ENCODE measurements around the gene GLI2. TPM values are rescaled to one million over a fixed set of nuclear protein-coding genes. Genes with fewer than 3 reads are reported as not detected.
A peak's percentile ranks its signal among the peaks of the same experiment; 100 is the strongest.

GLI2 gene
- total RNA-seq, 1 donor from 2014 or later, result 42.9 TPM

DNA sequence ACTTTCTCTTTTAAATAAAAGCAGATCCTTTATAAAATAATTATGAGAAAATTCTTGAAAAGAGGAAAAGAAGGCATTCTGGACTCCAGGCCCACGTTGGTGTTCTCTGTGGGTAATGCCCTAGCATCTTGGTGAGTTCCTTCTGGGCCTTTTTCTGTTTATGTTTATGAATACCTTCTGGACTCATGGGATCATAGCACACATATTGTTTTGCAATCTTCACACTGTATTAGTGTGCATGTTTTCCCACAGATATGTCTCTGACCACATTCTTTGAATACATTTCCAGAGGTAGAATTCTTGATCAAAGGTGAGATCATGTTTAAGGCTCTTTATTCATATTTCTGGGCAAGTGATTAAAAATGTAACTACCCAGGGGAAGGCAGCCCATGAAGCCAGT is 15.9 kb downstream of the GLI2 start:
- Histone ChIP-seq H3K4me1 (ENCODE audit: insufficient read depth, low read length) (peaks cover 21% of the 10 kb centered on the region), H3K9me3 (ENCODE audit: insufficient read depth, low read depth, low read length) (no peaks in the 10 kb centered on the region), H3K4me2 (ENCODE audit: low read length) (no peak overlapping the region), H3K9ac (ENCODE audit: low read length) (no peak overlapping the region), H3K4me3 (ENCODE audit: insufficient read depth, low read depth, low read length) (no peak overlapping the region), H3K36me3 (ENCODE audit: insufficient read depth, low read length) (no peaks in the 10 kb centered on the region), H2AFZ (ENCODE audit: low read depth, low read length) (no peak overlapping the region), H3K27ac (ENCODE audit: low read depth, low read length) (no peak overlapping the region), H4K20me1 (ENCODE audit: insufficient read depth, low read length) (peaks cover 50% of the 10 kb centered on the region), H3K27me3 (ENCODE audit: insufficient read depth, low read length) (no peaks in the 10 kb centered on the region), H3K79me2 (ENCODE audit: insufficient read depth, low read length) (peaks cover 98% of the 10 kb centered on the region)
- no peak for FAIRE-seq
- TF ChIP-seq EZH2 (IDR thresholded peaks at IDR 0.05; ENCODE audit: insufficient read depth, low read length), result no peak
- TF ChIP-seq, protein P1, sequence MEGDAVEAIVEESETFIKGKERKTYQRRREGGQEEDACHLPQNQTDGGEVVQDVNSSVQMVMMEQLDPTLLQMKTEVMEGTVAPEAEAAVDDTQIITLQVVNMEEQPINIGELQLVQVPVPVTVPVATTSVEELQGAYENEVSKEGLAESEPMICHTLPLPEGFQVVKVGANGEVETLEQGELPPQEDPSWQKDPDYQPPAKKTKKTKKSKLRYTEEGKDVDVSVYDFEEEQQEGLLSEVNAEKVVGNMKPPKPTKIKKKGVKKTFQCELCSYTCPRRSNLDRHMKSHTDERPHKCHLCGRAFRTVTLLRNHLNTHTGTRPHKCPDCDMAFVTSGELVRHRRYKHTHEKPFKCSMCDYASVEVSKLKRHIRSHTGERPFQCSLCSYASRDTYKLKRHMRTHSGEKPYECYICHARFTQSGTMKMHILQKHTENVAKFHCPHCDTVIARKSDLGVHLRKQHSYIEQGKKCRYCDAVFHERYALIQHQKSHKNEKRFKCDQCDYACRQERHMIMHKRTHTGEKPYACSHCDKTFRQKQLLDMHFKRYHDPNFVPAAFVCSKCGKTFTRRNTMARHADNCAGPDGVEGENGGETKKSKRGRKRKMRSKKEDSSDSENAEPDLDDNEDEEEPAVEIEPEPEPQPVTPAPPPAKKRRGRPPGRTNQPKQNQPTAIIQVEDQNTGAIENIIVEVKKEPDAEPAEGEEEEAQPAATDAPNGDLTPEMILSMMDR (IDR thresholded peaks at IDR 0.05; ENCODE audit: insufficient read depth, low read depth, low read length), result no peak
- Mint-ChIP-seq H3K36me3 (ENCODE audit: low read depth, unreplicated experiment) (peaks cover 6% of the 10 kb centered on the region), H3K27me3 (ENCODE audit: low read depth, unreplicated experiment) (no peaks in the 10 kb centered on the region), H3K27ac (ENCODE audit: unreplicated experiment) (no peak overlapping the region), H3K4me3 (ENCODE audit: unreplicated experiment) (no peak overlapping the region), H3K9me3 (ENCODE audit: unreplicated experiment) (peaks cover 1% of the 10 kb centered on the region), H3K4me1 (ENCODE audit: low read depth, unreplicated experiment) (peaks cover 49% of the 10 kb centered on the region)
- DNase-seq (ENCODE audit: low read depth), result no peak

DNA sequence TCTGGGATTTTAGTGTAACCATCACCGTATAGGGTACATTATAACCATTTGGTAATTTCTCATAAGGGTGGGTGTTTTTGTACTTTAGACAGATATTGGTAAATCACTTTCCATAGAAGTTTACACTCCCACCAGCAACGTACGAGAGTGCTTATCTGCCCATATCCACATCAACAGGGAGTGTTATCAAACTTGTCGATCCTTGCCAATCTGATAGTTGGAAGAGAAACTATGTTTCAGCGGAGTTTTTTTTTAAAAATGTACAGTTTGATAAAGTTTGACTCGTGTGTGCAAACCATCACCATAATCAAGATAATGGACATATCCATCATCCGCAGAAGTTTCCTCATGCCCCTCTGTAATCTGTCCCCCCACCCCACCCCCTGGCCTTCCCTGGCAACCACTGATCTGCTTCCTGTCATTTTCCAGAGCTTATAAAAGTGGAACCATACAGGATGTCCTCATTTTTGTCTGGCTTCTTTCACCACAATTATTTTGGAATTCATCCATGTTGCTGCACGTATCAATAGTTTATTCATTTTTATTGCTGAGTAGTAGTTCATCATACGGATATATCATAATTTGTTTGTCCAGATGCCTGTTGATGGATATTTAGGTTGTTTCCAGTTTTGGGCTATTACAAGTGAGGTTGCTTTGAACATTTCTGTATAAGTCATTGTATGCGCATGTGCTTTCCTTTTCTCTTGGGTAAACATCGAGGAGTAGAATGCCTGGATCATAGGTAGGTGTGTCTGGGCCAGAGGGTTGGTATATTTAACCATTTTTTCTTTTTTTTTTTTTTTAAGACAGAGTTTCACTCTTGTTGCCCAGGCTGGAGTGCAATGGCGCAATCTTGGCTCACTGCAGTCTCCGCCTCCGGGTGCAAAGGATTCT is 18.6 kb downstream of the GLI2 start:
- Histone ChIP-seq H3K9me3 (ENCODE audit: insufficient read depth, low read depth, low read length) (no peaks in the 10 kb centered on the region), H2AFZ (ENCODE audit: low read depth, low read length) (no peak overlapping the region), H3K4me2 (ENCODE audit: low read length) (peak overlapping the region; percentile 13), H4K20me1 (ENCODE audit: insufficient read depth, low read length) (peaks cover 38% of the 10 kb centered on the region), H3K4me1 (ENCODE audit: insufficient read depth, low read length) (peaks cover 36% of the 10 kb centered on the region), H3K36me3 (ENCODE audit: insufficient read depth, low read length) (no peaks in the 10 kb centered on the region), H3K27me3 (ENCODE audit: insufficient read depth, low read length) (no peaks in the 10 kb centered on the region), H3K4me3 (ENCODE audit: insufficient read depth, low read depth, low read length) (no peak overlapping the region), H3K9ac (ENCODE audit: low read length) (no peak overlapping the region), H3K27ac (ENCODE audit: low read depth, low read length) (no peak overlapping the region), H3K79me2 (ENCODE audit: insufficient read depth, low read length) (peaks cover 98% of the 10 kb centered on the region)
- Mint-ChIP-seq H3K27me3 (ENCODE audit: low read depth, unreplicated experiment) (no peaks in the 10 kb centered on the region), H3K4me3 (ENCODE audit: unreplicated experiment) (no peak overlapping the region), H3K36me3 (ENCODE audit: low read depth, unreplicated experiment) (no peaks in the 10 kb centered on the region), H3K27ac (ENCODE audit: unreplicated experiment) (no peak overlapping the region), H3K9me3 (ENCODE audit: unreplicated experiment) (no peaks in the 10 kb centered on the region), H3K4me1 (ENCODE audit: low read depth, unreplicated experiment) (peaks cover 44% of the 10 kb centered on the region)
- DNase-seq (ENCODE audit: low read depth) (peak; percentile 42), FAIRE-seq (no peak)
- TF ChIP-seq, protein P1 (IDR thresholded peaks at IDR 0.05; ENCODE audit: insufficient read depth, low read depth, low read length), result no peak
- TF ChIP-seq EZH2 (IDR thresholded peaks at IDR 0.05; ENCODE audit: insufficient read depth, low read length), result no peak

Measured in astrocyte (in vitro differentiated cells and primary cell).